Activated B cell treated with CpG ODN at 0.5 μM for 24 hours (primary cell): ENCODE data around the gene PIP4K2C. TPM values are rescaled to one million over a fixed set of nuclear protein-coding genes. Genes with fewer than 3 reads are reported as not detected.
A peak's percentile ranks its signal among the peaks of the same experiment; 100 is the strongest.

Experiments
- ATAC-seq: fragments of 200-7000 bp; cut with Tn5 transposase; one replicate; pipeline ENCODE4 v1.10.0; 2021; ENCODE audit warnings: low read depth, mild to moderate bottlenecking, moderate library complexity
- CTCF ChIA-PET: fragments of 350-600 bp; sonication (Branson Sonifier 250); formaldehyde crosslinking; loops from one replicate; lab custom pipeline; 2021; ENCODE audit warnings: antibody characterized with exemption; lab: Charles Lee
- POLR2A ChIA-PET: fragments of 350-600 bp; sonication (Branson Sonifier 250); formaldehyde crosslinking; loops from one replicate; lab custom pipeline; 2021; ENCODE audit warnings: antibody characterized with exemption; lab: Charles Lee
- DNase-seq: peaks from one replicate; pipeline ENCODE4 v3.0.0; 2022
- H3K27ac Mint-ChIP-seq: one replicate; pipeline ENCODE4 v1.8.0; 2020; ENCODE audit warnings: mixed read lengths
- H3K27me3 Mint-ChIP-seq: one replicate; pipeline ENCODE4 v1.8.0; 2021; ENCODE audit warnings: mixed read lengths
- H3K36me3 Mint-ChIP-seq: one replicate; pipeline ENCODE4 v1.8.0; 2021; ENCODE audit warnings: low read depth, mixed read lengths
- H3K4me1 Mint-ChIP-seq: one replicate; pipeline ENCODE4 v1.8.0; 2021; ENCODE audit warnings: mixed read lengths
- H3K4me3 Mint-ChIP-seq: one replicate; pipeline ENCODE4 v1.8.0; 2020; ENCODE audit warnings: mild to moderate bottlenecking, mixed read lengths
- H3K9me3 Mint-ChIP-seq: one replicate; pipeline ENCODE4 v1.8.0; 2020; ENCODE audit warnings: mixed read lengths
- CTCF ChIP-seq: fragments of 200-600 bp; IDR thresholded peaks from one replicate; pipeline ENCODE4 v1.8.0; 2022; ENCODE audit warnings: antibody characterized with exemption, mild to moderate bottlenecking
- intact Hi-C: fragments of 100-400 bp; cut with micrococcal nuclease; formaldehyde crosslinking; loops from one replicate; pipeline ENCODE4 v1.15.1; 2024
- total RNA-seq: library from RNA; stranded (reverse); gene quantifications from 2 replicates; pipeline ENCODE4 v1.2.3, GENCODE V29; 2022

The PIP4K2C gene
- total RNA-seq, 1 donor from 2014 or later, result 16.5 TPM

DNA sequence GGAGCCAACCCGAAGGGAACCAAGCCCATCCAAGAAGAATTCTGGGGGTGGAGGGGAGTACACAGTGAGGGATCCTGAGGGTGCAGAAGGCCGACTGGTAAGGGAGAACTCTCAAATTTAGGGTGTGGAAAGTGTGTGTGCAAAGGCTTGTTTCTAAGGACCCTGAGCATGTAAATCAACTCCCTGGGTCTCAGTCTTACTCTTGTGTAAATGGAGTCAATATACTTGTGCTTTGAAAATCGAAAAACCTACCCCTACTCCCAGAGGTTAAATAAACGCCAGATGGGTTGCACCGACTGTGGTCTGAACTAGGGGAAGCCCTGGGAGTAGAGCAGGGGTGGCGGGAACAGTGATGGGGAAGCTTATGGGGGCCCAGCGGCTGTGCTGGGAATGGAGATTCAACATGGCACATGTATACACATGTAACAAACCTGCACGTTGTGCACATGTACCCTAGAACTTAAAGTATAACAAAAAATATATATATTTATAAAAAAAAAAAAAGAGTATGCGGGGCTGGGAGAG is 36.0 kb downstream of the PIP4K2C start:
- Mint-ChIP-seq H3K27me3 (peaks cover 86% of the 10 kb centered on the region), H3K4me3 (no peak overlapping the region), H3K27ac (no peak overlapping the region), H3K9me3 (no peaks in the 10 kb centered on the region), H3K4me1 (peaks cover 12% of the 10 kb centered on the region), H3K36me3 (no peaks in the 10 kb centered on the region)
- intact Hi-C loops, result loop anchor here (10.0 kb wide), 1 partner anchor 402 kb away; the partner anchor contains the start of gene SHMT2
- CTCF ChIA-PET, result interaction anchor here (0.6 kb wide), 1 partner anchor 1884 kb away, joined by 3 read pairs; the partner anchor contains the start of gene GDF11
- TF ChIP-seq CTCF, result no peak
- POLR2A ChIA-PET, result interaction anchor here (1.0 kb wide), 1 partner anchor 36 kb away, joined by 4 read pairs; the partner anchor contains the start of gene PIP4K2C
- DNase-seq (no peak), ATAC-seq (no peak)

DNA sequence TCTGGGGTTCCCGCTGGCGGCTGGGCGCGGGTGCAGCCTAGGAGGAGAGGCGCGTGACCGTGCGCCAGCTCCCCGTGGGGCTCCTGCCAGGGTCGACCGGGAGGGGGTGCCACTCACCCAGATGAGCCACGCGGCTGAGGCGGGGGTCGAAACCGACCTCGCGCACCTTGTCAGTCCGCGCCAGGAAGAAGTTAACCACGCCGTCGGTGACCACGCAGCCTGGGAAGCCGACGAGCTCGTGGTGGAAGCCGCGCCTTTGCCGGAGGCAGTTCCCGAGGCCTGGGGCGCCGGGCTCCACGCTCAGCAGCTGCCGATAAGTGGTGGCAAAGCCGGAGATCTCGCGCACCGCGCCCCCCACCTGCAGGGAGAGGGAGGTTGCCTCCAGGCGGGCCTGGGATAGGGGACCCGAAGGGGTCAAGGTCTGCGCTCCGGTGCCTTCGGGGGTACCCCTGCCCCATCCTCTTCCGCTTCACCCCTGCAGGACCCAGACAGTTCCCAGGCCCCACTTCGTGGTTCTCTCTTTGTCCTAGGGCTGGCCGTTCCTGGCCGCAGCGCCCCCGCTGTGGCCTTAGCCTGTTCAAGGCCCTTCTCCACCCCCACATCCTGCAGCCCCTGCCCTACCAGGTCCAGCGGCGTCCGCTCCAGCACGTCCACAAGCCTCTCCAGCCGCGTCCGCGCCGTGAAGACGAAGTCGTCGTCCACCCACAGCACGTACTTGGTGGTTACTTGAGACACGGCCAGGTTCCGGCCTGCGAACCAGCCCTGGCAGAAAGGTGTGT is 36.7 kb downstream of the PIP4K2C start:
- Mint-ChIP-seq H3K9me3 (no peaks in the 10 kb centered on the region), H3K4me1 (peaks cover 12% of the 10 kb centered on the region), H3K4me3 (peak overlapping the region; percentile 28), H3K36me3 (no peaks in the 10 kb centered on the region), H3K27me3 (peaks cover 79% of the 10 kb centered on the region), H3K27ac (no peak overlapping the region)
- TF ChIP-seq CTCF, result no peak
- POLR2A ChIA-PET, result interaction anchor here (1.0 kb wide), 1 partner anchor 37 kb away, joined by 4 read pairs; the partner anchor contains the start of gene PIP4K2C
- CTCF ChIA-PET, result interaction anchor here (0.6 to 1.4 kb wide), 3 partner anchors 9 to 1885 kb away, joined by 3 to 5 read pairs (median 3); partner anchors contain the start of gene GDF11
- intact Hi-C loops, result loop anchor here (10.0 kb wide), 1 partner anchor 403 kb away; the partner anchor contains the start of gene SHMT2
- ATAC-seq (peak; percentile 36), DNase-seq (peak; percentile 31)

DNA sequence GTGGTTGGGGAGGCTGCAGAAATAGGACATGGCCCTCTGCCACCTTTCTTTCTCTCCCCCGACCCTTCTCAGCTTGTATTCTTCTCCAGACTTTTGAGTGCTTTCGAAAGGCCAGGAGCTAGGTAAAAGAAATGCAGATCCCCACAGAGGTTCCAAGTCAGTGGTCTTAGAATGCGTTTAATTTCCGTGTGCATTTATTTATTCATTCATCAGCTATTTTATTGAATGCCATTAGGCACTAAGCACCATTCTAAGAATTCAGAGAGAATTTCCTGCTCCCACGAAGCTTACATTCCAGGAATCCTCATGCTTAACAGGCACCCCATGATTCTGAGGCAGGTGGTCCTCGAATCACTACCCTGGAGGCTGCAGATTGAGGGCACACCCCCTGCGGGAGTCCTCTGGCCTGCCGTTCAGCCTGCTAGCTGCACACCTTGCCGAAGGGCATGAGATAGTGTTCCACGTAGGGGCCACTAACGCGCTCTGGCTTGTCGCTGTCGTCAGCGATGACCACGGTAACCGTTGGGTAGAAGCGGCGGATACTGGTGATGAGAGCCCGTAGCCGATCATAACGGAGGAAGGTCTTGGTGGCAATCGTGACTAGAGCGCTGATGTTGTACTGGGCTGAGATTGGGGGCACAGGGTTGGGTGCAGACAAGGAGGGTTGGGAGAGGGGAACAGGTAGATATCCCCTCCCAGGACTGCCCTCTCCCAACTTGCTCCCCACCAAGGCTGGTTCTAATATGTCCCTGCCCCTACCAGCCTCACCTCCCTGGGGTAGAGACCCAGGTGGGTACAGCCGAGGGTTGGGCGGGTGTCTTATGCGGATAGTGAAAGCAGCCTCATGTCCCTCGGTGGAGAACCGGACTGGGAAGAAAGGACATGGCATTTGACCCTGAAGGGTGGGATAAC is 37.5 kb downstream of the PIP4K2C start:
- ATAC-seq, result no peak
- POLR2A ChIA-PET, result no interaction called here
- Mint-ChIP-seq H3K27me3 (peaks cover 76% of the 10 kb centered on the region), H3K4me1 (peaks cover 17% of the 10 kb centered on the region), H3K36me3 (no peaks in the 10 kb centered on the region), H3K9me3 (no peaks in the 10 kb centered on the region), H3K27ac (no peak overlapping the region), H3K4me3 (no peak overlapping the region)
- CTCF ChIA-PET, result interaction anchor here (1.0 to 1.4 kb wide), 2 partner anchors 8 to 45 kb away, joined by 3 to 5 read pairs; no protein-coding TSS in a partner anchor
- DNase-seq, result no peak
- TF ChIP-seq CTCF, result no peak
- intact Hi-C loops, result loop anchor here (10.0 kb wide), 1 partner anchor 404 kb away; the partner anchor contains the start of gene SHMT2

DNA sequence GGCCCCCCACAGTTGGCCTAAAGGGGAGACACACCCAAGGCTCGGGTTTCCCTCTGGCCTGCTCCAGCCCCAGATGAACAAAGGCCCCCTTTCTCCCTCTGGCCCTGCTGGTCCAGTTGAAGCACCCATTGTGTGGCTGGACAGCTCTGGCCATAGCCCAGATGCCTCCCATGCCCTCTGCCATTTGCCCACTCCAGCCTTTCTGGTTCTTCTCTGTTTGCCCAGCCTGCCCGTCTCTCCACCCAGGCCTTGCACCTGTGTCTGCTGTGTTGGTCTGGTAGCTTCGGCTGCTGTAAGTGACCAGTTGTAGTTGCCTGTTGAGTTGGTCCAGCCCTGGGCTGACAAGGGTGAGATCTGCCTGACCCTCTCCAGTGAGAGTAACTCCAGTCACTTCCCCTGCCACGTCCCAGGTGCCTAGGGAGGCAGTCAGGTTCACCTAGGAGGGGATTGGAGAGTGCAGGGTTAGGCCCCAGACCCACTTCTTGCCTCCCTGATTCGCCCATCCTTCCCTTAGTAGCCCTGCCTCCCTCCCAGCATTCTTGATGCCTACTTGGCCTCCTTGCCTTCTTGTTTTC is 39.0 kb downstream of the PIP4K2C start:
- intact Hi-C loops, result loop anchor here (5.0 to 10.0 kb wide), 2 partner anchors 62 to 405 kb away; partner anchors contain the start of genes OS9 and SHMT2
- ATAC-seq, result no peak
- TF ChIP-seq CTCF, result no peak
- peaks cover 63% of the 10 kb centered on the region for H3K27me3 Mint-ChIP-seq
- DNase-seq, result no peak
- no peaks in the 10 kb centered on the region for H3K36me3 Mint-ChIP-seq
- CTCF ChIA-PET, result no interaction called here
- no peaks in the 10 kb centered on the region for H3K9me3 Mint-ChIP-seq
- POLR2A ChIA-PET, result no interaction called here
- no peak overlapping the region for H3K4me3 Mint-ChIP-seq
- H3K27ac Mint-ChIP-seq, result no peak overlapping the region
- peaks cover 17% of the 10 kb centered on the region for H3K4me1 Mint-ChIP-seq
